Head of caudate nucleus (tissue), 42 donors: Measurements from ENCODE around the gene NEUROD2.

Source experiments
- DNase-seq, 42 donors: peaks; one replicate each; pipeline versions ENCODE4 v3.0.0 to v3.0.0-alpha.2; 2020 to 2021; ENCODE audit warnings: mixed read lengths in 7 of 42
- intact Hi-C: fragments of 100-400 bp; cut with DNase I; formaldehyde crosslinking; loops from one replicate; pipeline ENCODE4 v1.15.0; 2022

Gene NEUROD2

GRCh38 chr17:39623356-39623950, 15.7 kb upstream of the NEUROD2 start:
- peak; percentile 73 to 96 (median 92) for DNase-seq
- intact Hi-C loops: loop anchor here (5.0 kb wide), 1 partner anchor 49 kb away; no protein-coding TSS in a partner anchor

GRCh38 chr17:39622380-39623006, 14.8 kb upstream of the NEUROD2 start:
- intact Hi-C loops: loop anchor here (5.0 kb wide), 1 partner anchor 50 kb away; no protein-coding TSS in a partner anchor
- no peak for DNase-seq

- DNase-seq: peak; percentile 80 to 97 (median 91)
- intact Hi-C loops: loop anchor here (2.0 to 5.0 kb wide), 2 partner anchors 51 to 131 kb away; no protein-coding TSS in a partner anchor
These were observed 14.0 kb upstream of the NEUROD2 start for GRCh38 chr17:39621523-39622379.

GRCh38 chr17:39619786-39620101, 12.0 kb upstream of the NEUROD2 start:
- no peak for DNase-seq
- intact Hi-C loops: loop anchor here (2.0 to 5.0 kb wide), 2 partner anchors 53 to 133 kb away; no protein-coding TSS in a partner anchor

GRCh38 chr17:39618956-39619785, 11.5 kb upstream of the NEUROD2 start:
- DNase-seq: no peak
- intact Hi-C loops: no loop called here

GRCh38 chr17:39618246-39618913, 10.7 kb upstream of the NEUROD2 start:
- intact Hi-C loops: no loop called here
- DNase-seq: no peak

GRCh38 chr17:39617446-39618245, 9.9 kb upstream of the NEUROD2 start:
- intact Hi-C loops: no loop called here
- DNase-seq: peak in 41 of 42 donors; percentile 51 to 84 (median 70)

GRCh38 chr17:39617100-39617445, 9.4 kb upstream of the NEUROD2 start:
- no peak for DNase-seq
- intact Hi-C loops: no loop called here

- intact Hi-C loops: no loop called here
- no peak for DNase-seq
These were observed 7.7 kb upstream of the NEUROD2 start for GRCh38 chr17:39615434-39615833.

GRCh38 chr17:39614545-39615157, 6.9 kb upstream of the NEUROD2 start:
- DNase-seq: no peak
- intact Hi-C loops: no loop called here

- DNase-seq: no peak
- intact Hi-C loops: no loop called here
These were observed 5.3 kb upstream of the NEUROD2 start for GRCh38 chr17:39612935-39613464.

GRCh38 chr17:39612291-39612894, 4.7 kb upstream of the NEUROD2 start:
- intact Hi-C loops: no loop called here
- DNase-seq: no peak

- intact Hi-C loops: no loop called here
These were observed 3.8 kb upstream of the NEUROD2 start for GRCh38 chr17:39611401-39612112.

GRCh38 chr17:39609416-39610025, 1.8 kb upstream of the NEUROD2 start:
- peak in 1 of 42 donors; percentile 35 for DNase-seq
- intact Hi-C loops: no loop called here

More at GRCh38 chr17:39611401-39612112, 3.8 kb upstream of the NEUROD2 start:
- DNase-seq: no peak

- DNase-seq: no peak
These were observed 642 bp upstream of the NEUROD2 start for GRCh38 chr17:39608142-39608981.

More at GRCh38 chr17:39608142-39608981, 642 bp upstream of the NEUROD2 start:
- intact Hi-C loops: no loop called here
